ENCODE measurements around the gene SORT1. TPM values are rescaled to one million over a fixed set of nuclear protein-coding genes. Genes with fewer than 3 reads are reported as not detected.

The SORT1 gene
- total and polyA plus RNA-seq, 12 donors, result 32.8 to 235 (median 119) TPM

- no peak for TF ChIP-seq CTCF (IDR thresholded peaks at IDR 0.05)
- H3K27ac ChIP-seq, result no peak overlapping the region
- peaks cover 0 to 3% (median 0%) of the 10 kb centered on the region in 9 donors for H3K36me3 ChIP-seq
- intact Hi-C loops (cut with DNase I), result loop anchor here in 6 of 10 donors (5.0 to 10.0 kb wide), 4 partner anchors 136 to 273 kb away; partner anchors contain the start of genes SORT1 (in 2 of the 6) and GPR61 (in 1 of the 6)
- H3K4me1 ChIP-seq, result peaks cover 0 to 11% (median 0%) of the 10 kb centered on the region in 9 donors
- DNase-seq, result no peak
- no peak overlapping the region for H3K4me3 ChIP-seq
- no peak for ATAC-seq
- H3K27me3 ChIP-seq, result no peaks in the 10 kb centered on the region
- no peaks in the 10 kb centered on the region for H3K9me3 ChIP-seq
- 88 to 92% methylated on average over 6 of the region's 6 CpGs for WGBS, 2 donors
Measured at GRCh38 chr1:109261578-109261977, 136.1 kb downstream of the SORT1 start.

GRCh38 chr1:109261006-109261405, 136.7 kb downstream of the SORT1 start:
- H3K36me3 ChIP-seq, result peaks cover 0 to 3% (median 0%) of the 10 kb centered on the region in 9 donors
- H3K9me3 ChIP-seq, result no peaks in the 10 kb centered on the region
- ATAC-seq (no peak), DNase-seq (no peak)
- intact Hi-C loops (cut with DNase I), result loop anchor here in 6 of 10 donors (5.0 to 10.0 kb wide), 4 partner anchors 136 to 274 kb away; partner anchors contain the start of genes SORT1 (in 2 of the 6) and GPR61 (in 1 of the 6)
- WGBS, 2 donors, result 92 to 93% methylated on average over 16 of the region's 16 CpGs
- no peak for TF ChIP-seq CTCF (IDR thresholded peaks at IDR 0.05)
- no peaks in the 10 kb centered on the region for H3K27me3 ChIP-seq
- H3K27ac ChIP-seq, result no peak overlapping the region
- no peak overlapping the region for H3K4me3 ChIP-seq
- H3K4me1 ChIP-seq, result peaks cover 0 to 11% (median 0%) of the 10 kb centered on the region in 9 donors

- intact Hi-C loops (cut with DNase I), result loop anchor here in 6 of 10 donors (5.0 to 10.0 kb wide), 4 partner anchors 137 to 275 kb away; partner anchors contain the start of genes SORT1 (in 2 of the 6) and GPR61 (in 1 of the 6)
- no peak overlapping the region for H3K4me3 ChIP-seq
- DNase-seq (no peak), ATAC-seq (no peak)
- H3K36me3 ChIP-seq, result peaks cover 0 to 3% (median 0%) of the 10 kb centered on the region in 9 donors
- H3K27ac ChIP-seq, result no peak overlapping the region
- no peak for TF ChIP-seq CTCF (IDR thresholded peaks at IDR 0.05)
- peaks cover under 1 to 16% (median 3%) of the 10 kb centered on the region in 9 donors for H3K4me1 ChIP-seq
- no peaks in the 10 kb centered on the region for H3K27me3 ChIP-seq
- no peaks in the 10 kb centered on the region for H3K9me3 ChIP-seq
- WGBS, 2 donors, result 83% methylated on average over 7 of the region's 7 CpGs
Measured at GRCh38 chr1:109259674-109260557, 137.8 kb downstream of the SORT1 start.

Other genes with a start within 250 kb of the SORT1 start
- gene SARS1, start 184.0 kb downstream of the SORT1 start, total RNA-seq, result 100 to 1,000 TPM in 4 of 10 donors, 10 to 100 TPM in 6; 86.3 to 123 (median 99.2) TPM
- gene SARS1, start 184.0 kb downstream of the SORT1 start, polyA plus RNA-seq, result 100 to 1,000 TPM in 1 of 2 donors, 10 to 100 TPM in 1; 38.3 to 153 TPM
- gene CELSR2, start 148.4 kb downstream of the SORT1 start, total RNA-seq, result 10 to 100 TPM in 1 of 10 donors, 1 to 10 TPM in 9; 4.9 to 10.6 (median 6.3) TPM
- gene CELSR2, start 148.4 kb downstream of the SORT1 start, polyA plus RNA-seq, result 1 to 10 TPM in 1 of 2 donors, under 1 TPM in 1; 0.93 to 1.8 TPM
- gene PSRC1, start 114.8 kb downstream of the SORT1 start, total RNA-seq, result 1 to 10 TPM in 2 of 10 donors, under 1 TPM in 8; 0.34 to 2.4 (median 0.59) TPM
- 1 to 10 TPM; 2.3 to 2.9 TPM for gene PSRC1, start 114.8 kb downstream of the SORT1 start, polyA plus RNA-seq
- gene MYBPHL, start 90.9 kb downstream of the SORT1 start, total RNA-seq, result 1 to 10 TPM in 2 of 10 donors, under 1 TPM in 8; 0.23 to 2.7 (median 0.53) TPM
- under 1 TPM in 1 of 2 donors, not detected in 1; 0.30 TPM for gene MYBPHL, start 90.9 kb downstream of the SORT1 start, polyA plus RNA-seq
- 10 to 100 TPM; 51.2 to 65.6 (median 59.2) TPM for gene PSMA5, start 28.5 kb upstream of the SORT1 start, total RNA-seq
- 10 to 100 TPM; 22.7 to 94.6 TPM for gene PSMA5, start 28.5 kb upstream of the SORT1 start, polyA plus RNA-seq
- gene SYPL2, start 68.6 kb upstream of the SORT1 start, total RNA-seq, result 10 to 100 TPM; 25.4 to 47.3 (median 27.7) TPM
- gene SYPL2, start 68.6 kb upstream of the SORT1 start, polyA plus RNA-seq, result 10 to 100 TPM; 15.0 to 21.9 TPM
- gene ATXN7L2, start 86.0 kb upstream of the SORT1 start, total RNA-seq, result 1 to 10 TPM; 1.8 to 3.0 (median 2.5) TPM
- gene ATXN7L2, start 86.0 kb upstream of the SORT1 start, polyA plus RNA-seq, result 10 to 100 TPM in 1 of 2 donors, 1 to 10 TPM in 1; 3.2 to 11.4 TPM
- gene CYB561D1, start 96.2 kb upstream of the SORT1 start, total RNA-seq, result 1 to 10 TPM; 3.3 to 7.6 (median 4.5) TPM
- gene CYB561D1, start 96.2 kb upstream of the SORT1 start, polyA plus RNA-seq, result 1 to 10 TPM; 3.0 to 3.6 TPM
- 10 to 100 TPM; 11.9 to 16.6 (median 14.7) TPM for gene AMIGO1, start 111.8 kb upstream of the SORT1 start, total RNA-seq
- 1 to 10 TPM; 2.8 to 4.0 TPM for gene AMIGO1, start 111.8 kb upstream of the SORT1 start, polyA plus RNA-seq
- 1 to 10 TPM in 1 of 10 donors, under 1 TPM in 7, not detected in 2; 0.11 to 1.0 (median 0.31) TPM for gene GPR61, start 142.0 kb upstream of the SORT1 start, total RNA-seq
- gene GPR61, start 142.0 kb upstream of the SORT1 start, polyA plus RNA-seq, result not detected
- gene GNAI3, start 150.7 kb upstream of the SORT1 start, total RNA-seq, result 1 to 10 TPM; 2.1 to 3.6 (median 2.8) TPM
- 1 to 10 TPM; 1.6 to 2.2 TPM for gene GNAI3, start 150.7 kb upstream of the SORT1 start, polyA plus RNA-seq
- gene GNAT2, start 221.7 kb upstream of the SORT1 start, total RNA-seq, result not detected
- gene GNAT2, start 221.7 kb upstream of the SORT1 start, polyA plus RNA-seq, result under 1 TPM in 1 of 2 donors, not detected in 1; 0.04 TPM
- 10 to 100 TPM in 7 of 10 donors, 1 to 10 TPM in 3; 6.4 to 18.2 (median 11.5) TPM for gene AMPD2, start 221.9 kb upstream of the SORT1 start, total RNA-seq
- gene AMPD2, start 221.9 kb upstream of the SORT1 start, polyA plus RNA-seq, result 10 to 100 TPM; 12.3 to 15.2 TPM

All from heart right ventricle (tissue), 16 donors.